PFSK-1 (cell line): Measurements from ENCODE around the gene ATRNL1.

Source experiments
- FOXP2 ChIP-seq: optimal IDR thresholded peaks from 2 replicates; pipeline ENCODE3; 2011; ENCODE audit warnings: borderline replicate concordance, control low read depth, inconsistent platforms; ENCODE audit not compliant: insufficient read depth; ENCODE audit errors: extremely low read length, extremely low read depth
- POLR2AphosphoS5 ChIP-seq: IDR thresholded peaks from 2 replicates; pipeline ENCODE4 v1.6.1; 2012; ENCODE audit warnings: low read depth, mild to moderate bottlenecking, control low read depth, low read length, moderate library complexity
- SIN3A ChIP-seq: IDR thresholded peaks from 2 replicates; pipeline ENCODE4 v1.6.1; 2012; ENCODE audit warnings: mild to moderate bottlenecking, low read length, moderate library complexity, borderline replicate concordance; ENCODE audit not compliant: insufficient read depth
- TAF1 ChIP-seq: IDR thresholded peaks from 2 replicates; pipeline ENCODE4 v1.6.1; 2012; ENCODE audit warnings: low read length, control low read depth, borderline replicate concordance; ENCODE audit not compliant: insufficient read depth
- TF ChIP-seq, protein P1 (sequence below), 2 experiments: IDR thresholded peaks; 2 replicates each; pipeline versions ENCODE4 v1.6.1 to v1.8.0; 2011 to 2012; ENCODE audit warnings: low read depth in 2 of 2, low read length in 2 of 2, control low read depth in 1 of 2, inconsistent platforms in 1 of 2, mild to moderate bottlenecking in 1 of 2, moderate library complexity in 1 of 2; ENCODE audit not compliant: insufficient read depth in 1 of 2

The ATRNL1 gene

DNA sequence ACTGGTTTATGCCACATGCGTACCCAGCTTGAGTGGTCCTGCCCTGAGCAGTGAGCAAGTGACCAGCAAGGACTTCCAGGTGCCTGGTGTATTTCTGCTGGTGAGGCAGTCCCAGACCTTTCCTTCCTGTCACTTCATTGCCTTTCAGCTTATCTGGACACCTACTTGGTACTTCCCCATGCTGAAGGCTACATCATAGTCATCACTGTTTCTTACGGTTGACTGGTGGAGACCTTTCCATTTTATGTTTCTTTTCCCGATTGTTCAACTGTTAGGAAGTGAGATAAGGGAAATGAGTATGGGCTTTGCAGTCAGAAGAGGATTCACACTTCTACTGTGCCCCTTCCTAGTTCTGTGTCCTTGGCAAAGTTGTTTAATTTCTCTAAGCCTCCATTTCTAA, 821.3 kb downstream of the ATRNL1 start:
- no peak for TF ChIP-seq SIN3A
- no peak for TF ChIP-seq POLR2AphosphoS5
- TF ChIP-seq, protein P1, sequence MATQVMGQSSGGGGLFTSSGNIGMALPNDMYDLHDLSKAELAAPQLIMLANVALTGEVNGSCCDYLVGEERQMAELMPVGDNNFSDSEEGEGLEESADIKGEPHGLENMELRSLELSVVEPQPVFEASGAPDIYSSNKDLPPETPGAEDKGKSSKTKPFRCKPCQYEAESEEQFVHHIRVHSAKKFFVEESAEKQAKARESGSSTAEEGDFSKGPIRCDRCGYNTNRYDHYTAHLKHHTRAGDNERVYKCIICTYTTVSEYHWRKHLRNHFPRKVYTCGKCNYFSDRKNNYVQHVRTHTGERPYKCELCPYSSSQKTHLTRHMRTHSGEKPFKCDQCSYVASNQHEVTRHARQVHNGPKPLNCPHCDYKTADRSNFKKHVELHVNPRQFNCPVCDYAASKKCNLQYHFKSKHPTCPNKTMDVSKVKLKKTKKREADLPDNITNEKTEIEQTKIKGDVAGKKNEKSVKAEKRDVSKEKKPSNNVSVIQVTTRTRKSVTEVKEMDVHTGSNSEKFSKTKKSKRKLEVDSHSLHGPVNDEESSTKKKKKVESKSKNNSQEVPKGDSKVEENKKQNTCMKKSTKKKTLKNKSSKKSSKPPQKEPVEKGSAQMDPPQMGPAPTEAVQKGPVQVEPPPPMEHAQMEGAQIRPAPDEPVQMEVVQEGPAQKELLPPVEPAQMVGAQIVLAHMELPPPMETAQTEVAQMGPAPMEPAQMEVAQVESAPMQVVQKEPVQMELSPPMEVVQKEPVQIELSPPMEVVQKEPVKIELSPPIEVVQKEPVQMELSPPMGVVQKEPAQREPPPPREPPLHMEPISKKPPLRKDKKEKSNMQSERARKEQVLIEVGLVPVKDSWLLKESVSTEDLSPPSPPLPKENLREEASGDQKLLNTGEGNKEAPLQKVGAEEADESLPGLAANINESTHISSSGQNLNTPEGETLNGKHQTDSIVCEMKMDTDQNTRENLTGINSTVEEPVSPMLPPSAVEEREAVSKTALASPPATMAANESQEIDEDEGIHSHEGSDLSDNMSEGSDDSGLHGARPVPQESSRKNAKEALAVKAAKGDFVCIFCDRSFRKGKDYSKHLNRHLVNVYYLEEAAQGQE (IDR thresholded peaks at IDR 0.05; ENCODE audit: insufficient read depth in 1 of 2, low read depth in 2 of 2, low read length in 2 of 2), result no peak
- TF ChIP-seq TAF1, result no peak
- TF ChIP-seq FOXP2, result no peak

DNA sequence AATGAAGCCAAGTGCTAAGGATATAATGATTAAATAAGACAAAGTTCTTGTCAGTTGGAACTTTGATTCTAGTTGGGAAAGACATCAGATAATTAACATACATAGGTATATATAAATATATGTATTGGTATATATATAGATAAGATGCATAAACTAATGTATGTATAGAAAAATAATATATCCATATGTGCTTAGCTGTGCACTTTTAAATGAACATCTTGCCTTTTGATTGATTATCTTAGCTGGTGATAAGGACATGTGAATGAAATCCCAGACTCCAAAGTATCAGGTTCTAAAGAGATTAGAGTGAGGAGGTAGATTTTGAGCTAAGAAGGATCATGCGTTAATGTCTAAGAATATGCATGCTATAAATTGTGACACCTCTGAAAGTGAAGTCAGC, 822.3 kb downstream of the ATRNL1 start:
- TF ChIP-seq FOXP2 (no peak), TAF1 (no peak), POLR2AphosphoS5 (no peak), SIN3A (no peak)
- TF ChIP-seq, protein P1 (IDR thresholded peaks at IDR 0.05; ENCODE audit: insufficient read depth in 1 of 2, low read depth in 2 of 2, low read length in 2 of 2), result no peak

DNA sequence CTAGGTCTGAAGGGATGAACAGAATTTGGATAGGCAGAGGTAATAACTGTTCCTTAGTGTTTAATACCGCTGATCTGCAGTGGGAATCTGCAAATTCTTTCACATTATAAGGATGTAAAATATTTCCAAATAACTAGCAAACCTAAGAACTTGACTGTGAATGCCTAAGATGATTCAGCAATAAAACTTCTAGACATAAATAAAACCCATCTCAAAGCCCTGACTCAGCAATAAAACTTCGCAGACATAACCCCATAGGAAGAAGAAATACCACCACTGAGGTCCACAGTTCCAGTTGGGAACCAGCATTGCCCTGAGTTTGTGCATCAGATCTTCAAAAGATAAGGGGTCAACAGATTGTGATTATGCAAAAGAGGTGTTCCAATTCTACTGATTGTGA, 825.6 kb downstream of the ATRNL1 start:
- TF ChIP-seq TAF1, result no peak
- TF ChIP-seq SIN3A, result no peak
- no peak for TF ChIP-seq FOXP2
- no peak for TF ChIP-seq POLR2AphosphoS5
- TF ChIP-seq, protein P1 (IDR thresholded peaks at IDR 0.05; ENCODE audit: insufficient read depth in 1 of 2, low read depth in 2 of 2, low read length in 2 of 2), result no peak

DNA sequence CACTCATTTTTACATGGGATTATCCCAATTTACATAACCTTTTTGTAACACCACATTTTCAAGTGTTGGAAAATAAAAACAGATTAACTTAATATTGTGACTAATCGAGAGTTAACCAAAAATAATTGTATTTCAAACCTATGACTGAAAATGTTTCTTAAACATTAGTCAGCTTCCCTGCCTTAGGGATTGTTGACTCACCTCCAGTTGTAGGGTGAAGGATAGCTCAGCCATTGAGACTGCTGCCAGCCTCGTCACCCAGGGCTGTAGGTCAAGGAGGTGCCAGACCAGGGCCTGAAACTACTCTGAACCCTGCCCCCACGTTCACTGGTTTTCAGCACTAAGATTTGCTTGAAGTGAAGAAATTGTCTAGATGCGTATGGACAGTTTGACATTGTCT, 828.6 kb downstream of the ATRNL1 start:
- TF ChIP-seq POLR2AphosphoS5 (no peak), TAF1 (no peak), FOXP2 (no peak), SIN3A (no peak)
- TF ChIP-seq, protein P1 (IDR thresholded peaks at IDR 0.05; ENCODE audit: insufficient read depth in 1 of 2, low read depth in 2 of 2, low read length in 2 of 2), result no peak

DNA sequence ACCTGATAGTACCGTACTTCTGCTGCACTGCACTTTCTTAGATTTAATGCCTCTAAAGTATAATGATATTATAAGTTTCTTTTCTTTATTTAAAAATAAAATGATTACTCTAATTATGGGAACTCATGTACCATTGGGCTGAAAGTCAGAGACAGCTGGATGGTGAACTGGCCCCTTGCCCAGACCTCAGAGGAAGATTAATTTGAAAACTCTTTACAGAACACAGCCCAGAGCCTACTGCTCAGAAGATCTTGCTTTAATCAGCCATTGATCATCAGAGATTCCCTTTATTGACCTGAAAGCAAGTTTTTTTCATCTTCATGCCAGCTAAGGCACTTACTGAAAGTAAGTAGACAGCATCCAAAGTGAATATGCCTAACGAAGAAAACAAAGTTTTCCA, 838.1 kb downstream of the ATRNL1 start:
- no peak for TF ChIP-seq SIN3A
- no peak for TF ChIP-seq POLR2AphosphoS5
- TF ChIP-seq TAF1, result no peak
- TF ChIP-seq, protein P1 (IDR thresholded peaks at IDR 0.05; ENCODE audit: insufficient read depth in 1 of 2, low read depth in 2 of 2, low read length in 2 of 2), result no peak
- TF ChIP-seq FOXP2, result no peak
